ENCODE measurements around the gene CDS2.

CDS2 gene

GRCh38 chr20:5189917-5190316 is 63.1 kb downstream of the CDS2 start:
- H3K4me3 ChIP-seq (ENCODE audit: insufficient read depth, low read length, poor library complexity, severe bottlenecking), result no peak overlapping the region
- H3K9me2 ChIP-seq (replicated peaks; ENCODE audit: insufficient read depth, low read length), result no peaks in the 10 kb centered on the region
- TF ChIP-seq EZH2phosphoT487 (conservative IDR thresholded peaks at IDR 0.05; ENCODE audit: low read length) (no peak), CTCF (IDR thresholded peaks at IDR 0.05; ENCODE audit: insufficient read depth, low read length, poor library complexity, severe bottlenecking) (no peak)
- H3K27ac ChIP-seq (ENCODE audit: low read depth, low read length), result no peak overlapping the region
- H2AFZ ChIP-seq (ENCODE audit: low read depth, low read length, severe bottlenecking), result no peak overlapping the region
- H3K36me3 ChIP-seq (ENCODE audit: low read length), result no peaks in the 10 kb centered on the region
- H3K9ac ChIP-seq (ENCODE audit: low read length), result no peak overlapping the region
- H3K79me2 ChIP-seq (ENCODE audit: insufficient read depth, low read length), result no peaks in the 10 kb centered on the region
- no peaks in the 10 kb centered on the region for H4K20me1 ChIP-seq (ENCODE audit: low read depth, low read length)
- H3F3A ChIP-seq (ENCODE audit: insufficient read depth), result 0 out of 2 replicates have a peak, but pooled peaks cover 5% of the 10 kb centered on the region
- H3K27me3 ChIP-seq (ENCODE audit: low read length), result no peaks in the 10 kb centered on the region
- H3K9me3 ChIP-seq (ENCODE audit: insufficient read depth, low read length), result no peaks in the 10 kb centered on the region
- no peak overlapping the region for H3K4me2 ChIP-seq (ENCODE audit: low read depth, low read length, poor library complexity, severe bottlenecking)

- no peaks in the 10 kb centered on the region for H3K27me3 ChIP-seq (ENCODE audit: low read length)
- TF ChIP-seq CTCF (IDR thresholded peaks at IDR 0.05; ENCODE audit: insufficient read depth, low read length, poor library complexity, severe bottlenecking) (no peak), EZH2phosphoT487 (conservative IDR thresholded peaks at IDR 0.05; ENCODE audit: low read length) (no peak)
- no peaks in the 10 kb centered on the region for H3K9me3 ChIP-seq (ENCODE audit: insufficient read depth, low read length)
- H3K79me2 ChIP-seq (ENCODE audit: insufficient read depth, low read length), result no peaks in the 10 kb centered on the region
- no peak overlapping the region for H3K4me3 ChIP-seq (ENCODE audit: insufficient read depth, low read length, poor library complexity, severe bottlenecking)
- no peak overlapping the region for H3K4me2 ChIP-seq (ENCODE audit: low read depth, low read length, poor library complexity, severe bottlenecking)
- no peaks in the 10 kb centered on the region for H3K36me3 ChIP-seq (ENCODE audit: low read length)
- no peak overlapping the region for H3K27ac ChIP-seq (ENCODE audit: low read depth, low read length)
- H3F3A ChIP-seq (ENCODE audit: insufficient read depth), result 0 out of 2 replicates have a peak, but pooled peaks cover 5% of the 10 kb centered on the region
- H2AFZ ChIP-seq (ENCODE audit: low read depth, low read length, severe bottlenecking), result no peak overlapping the region
- no peak overlapping the region for H3K9ac ChIP-seq (ENCODE audit: low read length)
- H4K20me1 ChIP-seq (ENCODE audit: low read depth, low read length), result no peaks in the 10 kb centered on the region
- H3K9me2 ChIP-seq (replicated peaks; ENCODE audit: insufficient read depth, low read length), result no peaks in the 10 kb centered on the region
Measured at GRCh38 chr20:5190444-5190843, 63.6 kb downstream of the CDS2 start.

GRCh38 chr20:5191829-5192569 is 65.2 kb downstream of the CDS2 start:
- no peaks in the 10 kb centered on the region for H3K27me3 ChIP-seq (ENCODE audit: low read length)
- no peaks in the 10 kb centered on the region for H3K36me3 ChIP-seq (ENCODE audit: low read length)
- no peak overlapping the region for H3K27ac ChIP-seq (ENCODE audit: low read depth, low read length)
- no peaks in the 10 kb centered on the region for H3K79me2 ChIP-seq (ENCODE audit: insufficient read depth, low read length)
- 0 out of 2 replicates have a peak, but pooled peaks cover 5% of the 10 kb centered on the region for H3F3A ChIP-seq (ENCODE audit: insufficient read depth)
- no peaks in the 10 kb centered on the region for H4K20me1 ChIP-seq (ENCODE audit: low read depth, low read length)
- no peak overlapping the region for H3K4me3 ChIP-seq (ENCODE audit: insufficient read depth, low read length, poor library complexity, severe bottlenecking)
- no peak overlapping the region for H3K4me2 ChIP-seq (ENCODE audit: low read depth, low read length, poor library complexity, severe bottlenecking)
- H3K9me2 ChIP-seq (replicated peaks; ENCODE audit: insufficient read depth, low read length), result no peaks in the 10 kb centered on the region
- H2AFZ ChIP-seq (ENCODE audit: low read depth, low read length, severe bottlenecking), result no peak overlapping the region
- TF ChIP-seq EZH2phosphoT487 (conservative IDR thresholded peaks at IDR 0.05; ENCODE audit: low read length), result no peak
- TF ChIP-seq CTCF (IDR thresholded peaks at IDR 0.05; ENCODE audit: insufficient read depth, low read length, poor library complexity, severe bottlenecking), result peak; percentile 49
- H3K9ac ChIP-seq (ENCODE audit: low read length), result no peak overlapping the region
- H3K9me3 ChIP-seq (ENCODE audit: insufficient read depth, low read length), result no peaks in the 10 kb centered on the region
